IPS DF 6.9 (cell line): ENCODE data around the gene UQCRQ.

Experiments
- DNase-seq: peaks from one replicate; pipeline ENCODE4 v3.0.0-alpha.2; 2013; ENCODE audit warnings: low read depth, low spot score
- H3K27ac ChIP-seq: one replicate; pipeline ENCODE4 v1.5.1; 2013; ENCODE audit warnings: low read length, control low read depth
- H3K27me3 ChIP-seq: 2 replicates; pipeline ENCODE4 v1.6.1; 2013; ENCODE audit warnings: mild to moderate bottlenecking, low read length; ENCODE audit not compliant: control insufficient read depth, insufficient read depth
- H3K36me3 ChIP-seq: 2 replicates; pipeline ENCODE4 v1.6.1; 2013; ENCODE audit warnings: low read length; ENCODE audit not compliant: control insufficient read depth, insufficient read depth
- H3K4me1 ChIP-seq: 2 replicates; pipeline ENCODE4 v1.6.1; 2013; ENCODE audit warnings: low read length; ENCODE audit not compliant: control insufficient read depth, insufficient read depth
- H3K4me3 ChIP-seq: 2 replicates; pipeline ENCODE4 v1.5.1; 2013; ENCODE audit warnings: mild to moderate bottlenecking, low read length
- H3K9me3 ChIP-seq: 2 replicates; pipeline ENCODE4 v1.6.1; 2013; ENCODE audit warnings: low read length, inconsistent platforms; ENCODE audit not compliant: control insufficient read depth, insufficient read depth
- WGBS: extraction: QIAGEN DNeasy Blood & Tissue Kit; methylation state at CpG from one replicate; pipeline ENCODE4 v1.1.7; 2013; ENCODE audit warnings: mixed read lengths, missing lambda C conversion rate; ENCODE audit not compliant: insufficient read length, insufficient coverage; 5-methylcytosine and 5-hydroxymethylcytosine counted together

Gene UQCRQ

GRCh38 chr5:132907161-132907560 is 40.7 kb downstream of the UQCRQ start:
- Histone ChIP-seq H3K9me3 (no peaks in the 10 kb centered on the region), H3K36me3 (no peaks in the 10 kb centered on the region), H3K4me1 (no peaks in the 10 kb centered on the region), H3K27me3 (no peaks in the 10 kb centered on the region), H3K27ac (no peak overlapping the region), H3K4me3 (no peak overlapping the region)
- no peak for DNase-seq
- WGBS, result no CpG with 5 or more reads among the region's 2 CpGs

- Histone ChIP-seq H3K4me1 (no peaks in the 10 kb centered on the region), H3K27ac (no peak overlapping the region), H3K4me3 (no peak overlapping the region), H3K9me3 (no peaks in the 10 kb centered on the region), H3K27me3 (no peaks in the 10 kb centered on the region), H3K36me3 (no peaks in the 10 kb centered on the region; the same call in 1 of the 2 replicates)
- DNase-seq, result no peak
- no CpG with 5 or more reads among the region's 1 CpG for WGBS
Observed at GRCh38 chr5:132909702-132910101, 43.3 kb downstream of the UQCRQ start.

DNA sequence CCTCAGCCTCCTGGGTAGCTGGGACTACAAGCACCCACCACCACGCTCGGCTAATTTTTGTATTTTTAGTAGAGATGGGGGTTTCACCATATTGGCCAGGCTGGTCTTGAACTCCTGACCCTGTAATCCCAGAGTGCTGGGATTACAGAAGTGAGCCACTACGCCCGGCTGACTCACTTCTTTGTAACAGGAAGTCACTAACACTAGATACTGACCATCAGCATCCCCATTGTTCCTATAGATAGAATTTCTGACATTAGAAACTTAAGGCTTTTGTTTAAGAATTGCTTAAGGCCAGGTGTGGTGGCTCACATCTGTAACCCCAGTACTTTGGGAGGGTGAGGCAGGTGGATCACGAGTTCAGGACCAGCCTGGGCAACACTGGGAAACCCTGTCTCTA is 49.2 kb downstream of the UQCRQ start:
- WGBS, result no CpG with 5 or more reads among the region's 5 CpGs
- no peak for DNase-seq
- no peaks in the 10 kb centered on the region for H3K9me3 ChIP-seq

DNA sequence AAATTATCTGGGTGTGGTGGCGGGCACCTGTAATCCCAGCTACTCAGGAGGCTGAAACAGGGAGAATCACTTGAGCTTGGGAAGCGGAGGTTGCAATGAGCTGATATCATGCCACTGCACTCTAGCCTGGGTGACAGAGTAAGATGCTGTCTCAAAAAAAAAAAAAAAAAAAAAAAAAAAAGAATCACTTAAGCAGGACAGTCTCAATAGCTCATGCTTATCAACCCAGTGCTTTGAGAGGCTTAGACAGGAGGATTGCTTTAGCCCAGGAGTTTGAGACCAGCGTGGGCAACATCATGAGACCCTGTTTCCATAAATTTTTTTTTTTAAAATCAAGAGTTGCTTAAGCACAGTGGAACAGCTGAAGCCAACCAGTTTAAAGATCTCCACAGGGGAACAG is 49.6 kb downstream of the UQCRQ start:
- Histone ChIP-seq H3K27ac (no peak overlapping the region), H3K27me3 (no peaks in the 10 kb centered on the region), H3K36me3 (no peaks in the 10 kb centered on the region; the same call in 1 of the 2 replicates), H3K9me3 (no peaks in the 10 kb centered on the region), H3K4me3 (no peak overlapping the region), H3K4me1 (no peaks in the 10 kb centered on the region)
- DNase-seq, result no peak
- no CpG with 5 or more reads among the region's 3 CpGs for WGBS

More for the DNA sequence above, 49.2 kb downstream of the UQCRQ start:
- Histone ChIP-seq H3K27ac (no peak overlapping the region), H3K4me1 (no peaks in the 10 kb centered on the region), H3K27me3 (no peaks in the 10 kb centered on the region), H3K36me3 (no peaks in the 10 kb centered on the region; the same call in 1 of the 2 replicates), H3K4me3 (no peak overlapping the region)
